Epithelial cell of esophagus (primary cell): ENCODE measurements around the gene EMC1.
"Not testable (repeated sequence)": the region's sequence is repeated elsewhere in the genome, so short reads cannot be mapped to it uniquely, and the experiment has no call there.

Experiments used
- DNase-seq: peaks from one replicate; pipeline ENCODE4 v3.0.0; 2010; ENCODE audit warnings: low read depth
- H3K4me3 ChIP-seq: 2 replicates; pipeline ENCODE4 v1.5.1; 2011; ENCODE audit warnings: mild to moderate bottlenecking, low read length, control low read depth
- CTCF ChIP-seq: IDR thresholded peaks from 2 replicates; pipeline ENCODE4 v1.5.1; 2011; ENCODE audit warnings: low read depth, mild to moderate bottlenecking, low read length, control low read depth, inconsistent platforms; ENCODE audit not compliant: insufficient read depth; ENCODE audit errors: missing control alignments

Gene EMC1

GRCh38 chr1:19251305-19252196 is at the start of gene EMC1, which contains the start of gene MRTO4:
EMC1 (minus strand) TSS chr1:19251524; CDS start chr1:19251509, 15 bp downstream.
MRTO4 (plus strand) TSS chr1:19251805; CDS start chr1:19251836, 31 bp downstream.
- DNase-seq = peak; percentile 86
- TF ChIP-seq CTCF = no peak

GRCh38 chr1:19300211-19300610 is 48.9 kb upstream of the EMC1 start:
- H3K4me3 ChIP-seq = no peak overlapping the region
- no peak for TF ChIP-seq CTCF
- no peak for DNase-seq

More at GRCh38 chr1:19251305-19252196, at the start of gene EMC1, which contains the start of gene MRTO4:
- peak within 1 kb of the TSS; percentile 92 for H3K4me3 ChIP-seq

- no peak for DNase-seq
Measured at GRCh38 chr1:19294638-19295037, 43.3 kb upstream of the EMC1 start.

DNA sequence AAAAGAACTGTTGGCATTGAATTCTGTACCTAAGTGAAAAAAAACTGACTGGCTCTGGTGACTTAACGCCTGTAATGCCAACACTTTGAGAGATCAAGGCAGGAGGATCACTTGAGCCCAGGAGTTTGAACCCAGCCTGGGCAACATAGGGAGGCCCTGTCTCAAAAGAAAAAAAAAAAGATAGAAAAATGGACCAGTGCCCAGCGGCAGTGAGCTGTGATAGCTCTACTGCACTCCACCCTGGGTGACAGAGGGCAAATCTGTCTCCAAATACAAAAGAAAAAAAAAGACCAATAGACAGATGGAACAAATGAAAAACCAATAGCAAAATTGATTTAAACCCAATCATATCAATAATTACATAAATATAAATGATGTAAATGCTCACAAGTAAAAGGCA is 37.9 kb upstream of the EMC1 start:
- no peak for DNase-seq
- no peak for TF ChIP-seq CTCF
- H3K4me3 ChIP-seq = peak overlapping the region; percentile 41

More at GRCh38 chr1:19294638-19295037, 43.3 kb upstream of the EMC1 start:
- no peak for TF ChIP-seq CTCF
- no peak overlapping the region for H3K4me3 ChIP-seq

DNA sequence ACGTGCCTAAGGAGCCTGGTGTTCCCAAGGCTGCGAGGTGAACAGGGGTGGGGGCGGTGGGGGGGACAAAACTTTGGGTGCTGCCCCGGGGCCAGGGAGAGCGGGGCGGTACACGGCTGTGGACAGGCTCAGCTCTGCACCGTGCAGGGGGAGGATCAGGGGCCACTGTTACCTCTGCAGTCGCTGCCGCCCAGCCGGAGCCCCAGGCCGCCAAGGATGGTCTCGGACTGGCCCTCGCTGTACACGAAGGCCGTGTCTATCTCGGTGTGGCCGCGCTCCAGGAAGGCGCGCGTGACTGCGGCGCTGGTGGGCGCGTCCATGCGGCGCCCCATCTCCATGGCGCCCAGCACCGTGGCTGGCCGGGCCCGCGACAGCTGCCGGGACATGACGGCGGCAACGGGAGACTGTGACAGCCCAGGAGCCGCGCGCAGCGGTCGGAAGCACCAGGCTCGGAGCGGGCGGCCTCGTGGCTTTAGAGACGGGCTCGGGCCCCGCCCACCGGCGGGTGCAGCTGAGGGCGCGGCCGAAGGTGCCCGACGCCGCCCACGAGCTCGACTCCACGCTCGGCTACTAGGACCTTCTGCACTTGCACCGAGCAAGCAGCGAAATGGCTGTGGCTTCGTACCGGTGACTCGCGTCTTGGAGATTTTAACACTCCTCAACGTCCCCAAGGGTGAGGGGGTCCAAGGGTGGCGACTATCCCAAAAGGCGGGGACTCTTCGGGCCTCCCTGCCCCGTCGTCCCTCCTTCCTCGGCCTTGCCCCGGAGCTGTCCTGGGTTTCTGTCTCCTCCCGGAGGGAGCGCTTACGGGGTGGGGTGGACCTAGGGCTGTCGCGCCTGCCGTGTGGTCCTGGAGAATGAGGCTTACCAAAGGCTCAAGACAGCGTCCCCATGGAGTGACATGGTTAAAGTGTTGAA is 37.3 kb upstream of the EMC1 start, which contains the start of gene AKR7A3:
Gene AKR7A3 (minus strand): TSS at position 447 of the 918 bp plus-strand sequence. CDS start 61 bp downstream, at position 386.
- DNase-seq = peak; percentile 57
- peak within 1 kb of the TSS; percentile 41 for H3K4me3 ChIP-seq

DNA sequence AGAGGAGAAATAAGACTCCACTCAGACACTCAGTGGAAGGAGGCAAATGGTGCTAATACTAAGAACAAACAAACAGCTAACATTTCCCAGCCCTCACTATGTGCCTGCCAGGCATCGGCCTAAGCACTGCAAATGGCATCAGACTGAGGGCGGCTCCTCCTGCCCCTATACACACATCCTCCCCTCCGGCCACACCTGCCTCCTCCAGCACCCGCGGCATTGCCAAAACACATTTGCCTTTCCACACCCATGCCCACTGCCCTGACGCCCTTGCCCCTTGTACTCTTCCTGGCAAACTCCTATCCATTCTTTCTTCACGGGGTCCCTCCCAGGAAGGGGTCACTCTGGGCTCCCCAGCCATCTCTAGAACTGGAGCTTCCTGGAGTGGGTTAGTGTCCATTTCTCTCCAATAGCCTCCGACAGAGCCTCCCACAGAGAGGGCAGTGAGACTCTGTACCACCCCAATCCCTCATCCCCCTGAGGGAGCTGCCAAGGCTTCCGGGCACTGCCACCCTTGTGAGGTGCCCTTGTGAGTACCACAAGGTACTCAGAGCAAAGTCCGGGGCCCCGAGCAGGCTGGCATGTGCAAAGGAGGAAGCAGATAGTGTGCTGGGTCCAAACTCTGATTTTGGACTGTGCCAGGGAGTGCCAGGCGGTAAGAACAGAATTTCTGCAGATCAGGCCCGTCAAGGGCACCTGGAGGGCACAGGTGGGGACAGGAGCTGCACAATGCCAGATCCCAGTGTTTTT is 36.3 kb upstream of the EMC1 start:
- no peak for DNase-seq

GRCh38 chr1:19285807-19286206 is 34.5 kb upstream of the EMC1 start:
- DNase-seq, H3K4me3 ChIP-seq: not testable (repeated sequence)

More for the DNA sequence above, 36.3 kb upstream of the EMC1 start:
- H3K4me3 ChIP-seq = no peak overlapping the region
- TF ChIP-seq CTCF = no peak

- not testable (repeated sequence) for DNase-seq, H3K4me3 ChIP-seq
Measured at GRCh38 chr1:19285366-19285765, 34.0 kb upstream of the EMC1 start.
